ENCODE measurements around the gene GPC5.

GPC5 gene

GRCh38 chr13:92317066-92317465 is 918.6 kb downstream of the GPC5 start:
- Histone ChIP-seq H3K36me3 (ENCODE audit: control insufficient read depth in 1 of 2, insufficient read depth in 2 of 2, low read length in 2 of 2) (no peaks in the 10 kb centered on the region), H3K9me3 (ENCODE audit: control insufficient read depth in 1 of 2, low read length in 2 of 2) (no peaks in the 10 kb centered on the region), H3K4me1 (ENCODE audit: control insufficient read depth in 1 of 2, insufficient read depth in 2 of 2, low read length in 2 of 2) (no peaks in the 10 kb centered on the region), H3K27me3 (ENCODE audit: low read depth, low read length) (no peaks in the 10 kb centered on the region), H3K27ac (ENCODE audit: low read length) (no peak overlapping the region), H3K4me3 (ENCODE audit: low read depth in 1 of 2, low read length in 2 of 2) (no peak overlapping the region)

- Histone ChIP-seq H3K27me3 (ENCODE audit: low read depth, low read length) (no peaks in the 10 kb centered on the region), H3K27ac (ENCODE audit: low read length) (no peak overlapping the region), H3K4me1 (ENCODE audit: control insufficient read depth in 1 of 2, insufficient read depth in 2 of 2, low read length in 2 of 2) (no peaks in the 10 kb centered on the region), H3K9me3 (ENCODE audit: control insufficient read depth in 1 of 2, low read length in 2 of 2) (no peaks in the 10 kb centered on the region), H3K4me3 (ENCODE audit: low read depth in 1 of 2, low read length in 2 of 2) (no peak overlapping the region), H3K36me3 (ENCODE audit: control insufficient read depth in 1 of 2, insufficient read depth in 2 of 2, low read length in 2 of 2) (no peaks in the 10 kb centered on the region)
Observed at GRCh38 chr13:92320323-92320722, 921.9 kb downstream of the GPC5 start.

GRCh38 chr13:92321174-92321573 is 922.8 kb downstream of the GPC5 start:
- Histone ChIP-seq H3K4me3 (ENCODE audit: low read depth in 1 of 2, low read length in 2 of 2) (no peak overlapping the region), H3K9me3 (ENCODE audit: control insufficient read depth in 1 of 2, low read length in 2 of 2) (no peaks in the 10 kb centered on the region), H3K27ac (ENCODE audit: low read length) (no peak overlapping the region), H3K4me1 (ENCODE audit: control insufficient read depth in 1 of 2, insufficient read depth in 2 of 2, low read length in 2 of 2) (no peaks in the 10 kb centered on the region), H3K36me3 (ENCODE audit: control insufficient read depth in 1 of 2, insufficient read depth in 2 of 2, low read length in 2 of 2) (no peaks in the 10 kb centered on the region), H3K27me3 (ENCODE audit: low read depth, low read length) (no peaks in the 10 kb centered on the region)

- no peaks in the 10 kb centered on the region for H3K36me3 ChIP-seq (ENCODE audit: control insufficient read depth in 1 of 2, insufficient read depth in 2 of 2, low read length in 2 of 2)
- H3K4me3 ChIP-seq (ENCODE audit: low read depth in 1 of 2, low read length in 2 of 2): no peak overlapping the region
- no peak overlapping the region for H3K27ac ChIP-seq (ENCODE audit: low read length)
- no peaks in the 10 kb centered on the region for H3K9me3 ChIP-seq (ENCODE audit: control insufficient read depth in 1 of 2, low read length in 2 of 2)
- H3K4me1 ChIP-seq (ENCODE audit: control insufficient read depth in 1 of 2, insufficient read depth in 2 of 2, low read length in 2 of 2): no peaks in the 10 kb centered on the region
- H3K27me3 ChIP-seq (ENCODE audit: low read depth, low read length): no peaks in the 10 kb centered on the region
Observed at GRCh38 chr13:92345627-92346026, 947.2 kb downstream of the GPC5 start.

- Histone ChIP-seq H3K27ac (ENCODE audit: low read length) (no peak overlapping the region), H3K4me3 (ENCODE audit: low read depth in 1 of 2, low read length in 2 of 2) (no peak overlapping the region), H3K27me3 (ENCODE audit: low read depth, low read length) (no peaks in the 10 kb centered on the region), H3K9me3 (ENCODE audit: control insufficient read depth in 1 of 2, low read length in 2 of 2) (no peaks in the 10 kb centered on the region), H3K4me1 (ENCODE audit: control insufficient read depth in 1 of 2, insufficient read depth in 2 of 2, low read length in 2 of 2) (no peaks in the 10 kb centered on the region), H3K36me3 (ENCODE audit: control insufficient read depth in 1 of 2, insufficient read depth in 2 of 2, low read length in 2 of 2) (no peaks in the 10 kb centered on the region)
Observed at GRCh38 chr13:92346046-92346445, 947.6 kb downstream of the GPC5 start.

- Histone ChIP-seq H3K9me3 (ENCODE audit: control insufficient read depth in 1 of 2, low read length in 2 of 2) (no peaks in the 10 kb centered on the region), H3K27me3 (ENCODE audit: low read depth, low read length) (no peaks in the 10 kb centered on the region), H3K36me3 (ENCODE audit: control insufficient read depth in 1 of 2, insufficient read depth in 2 of 2, low read length in 2 of 2) (no peaks in the 10 kb centered on the region), H3K4me1 (ENCODE audit: control insufficient read depth in 1 of 2, insufficient read depth in 2 of 2, low read length in 2 of 2) (no peaks in the 10 kb centered on the region), H3K27ac (ENCODE audit: low read length) (no peak overlapping the region), H3K4me3 (ENCODE audit: low read depth in 1 of 2, low read length in 2 of 2) (no peak overlapping the region)
Observed at GRCh38 chr13:92354583-92354982, 956.2 kb downstream of the GPC5 start.

GRCh38 chr13:92355213-92355612 is 956.8 kb downstream of the GPC5 start:
- Histone ChIP-seq H3K4me1 (ENCODE audit: control insufficient read depth in 1 of 2, insufficient read depth in 2 of 2, low read length in 2 of 2) (no peaks in the 10 kb centered on the region), H3K27ac (ENCODE audit: low read length) (no peak overlapping the region), H3K4me3 (ENCODE audit: low read depth in 1 of 2, low read length in 2 of 2) (no peak overlapping the region), H3K27me3 (ENCODE audit: low read depth, low read length) (no peaks in the 10 kb centered on the region), H3K36me3 (ENCODE audit: control insufficient read depth in 1 of 2, insufficient read depth in 2 of 2, low read length in 2 of 2) (no peaks in the 10 kb centered on the region), H3K9me3 (ENCODE audit: control insufficient read depth in 1 of 2, low read length in 2 of 2) (no peaks in the 10 kb centered on the region)

GRCh38 chr13:92362717-92363116 is 964.3 kb downstream of the GPC5 start:
- Histone ChIP-seq H3K9me3 (ENCODE audit: control insufficient read depth in 1 of 2, low read length in 2 of 2) (peaks cover 0 to 3% of the 10 kb centered on the region in 2 donors), H3K27me3 (ENCODE audit: low read depth, low read length) (no peaks in the 10 kb centered on the region), H3K4me3 (ENCODE audit: low read depth in 1 of 2, low read length in 2 of 2) (no peak overlapping the region), H3K4me1 (ENCODE audit: control insufficient read depth in 1 of 2, insufficient read depth in 2 of 2, low read length in 2 of 2) (no peaks in the 10 kb centered on the region), H3K36me3 (ENCODE audit: control insufficient read depth in 1 of 2, insufficient read depth in 2 of 2, low read length in 2 of 2) (no peaks in the 10 kb centered on the region), H3K27ac (ENCODE audit: low read length) (no peak overlapping the region)

- Histone ChIP-seq H3K9me3 (ENCODE audit: control insufficient read depth in 1 of 2, low read length in 2 of 2) (peaks cover 0 to 3% of the 10 kb centered on the region in 2 donors), H3K36me3 (ENCODE audit: control insufficient read depth in 1 of 2, insufficient read depth in 2 of 2, low read length in 2 of 2) (no peaks in the 10 kb centered on the region), H3K4me1 (ENCODE audit: control insufficient read depth in 1 of 2, insufficient read depth in 2 of 2, low read length in 2 of 2) (no peaks in the 10 kb centered on the region), H3K27ac (ENCODE audit: low read length) (no peak overlapping the region), H3K4me3 (ENCODE audit: low read depth in 1 of 2, low read length in 2 of 2) (no peak overlapping the region), H3K27me3 (ENCODE audit: low read depth, low read length) (no peaks in the 10 kb centered on the region)
Observed at GRCh38 chr13:92365904-92366303, 967.5 kb downstream of the GPC5 start.

- Histone ChIP-seq H3K9me3 (ENCODE audit: control insufficient read depth in 1 of 2, low read length in 2 of 2) (no peaks in the 10 kb centered on the region), H3K4me1 (ENCODE audit: control insufficient read depth in 1 of 2, insufficient read depth in 2 of 2, low read length in 2 of 2) (no peaks in the 10 kb centered on the region), H3K36me3 (ENCODE audit: control insufficient read depth in 1 of 2, insufficient read depth in 2 of 2, low read length in 2 of 2) (no peaks in the 10 kb centered on the region), H3K4me3 (ENCODE audit: low read depth in 1 of 2, low read length in 2 of 2) (no peak overlapping the region), H3K27me3 (ENCODE audit: low read depth, low read length) (no peaks in the 10 kb centered on the region), H3K27ac (ENCODE audit: low read length) (no peak overlapping the region)
Observed at GRCh38 chr13:92377396-92377795, 979.0 kb downstream of the GPC5 start.

- no peaks in the 10 kb centered on the region for H3K4me1 ChIP-seq (ENCODE audit: control insufficient read depth in 1 of 2, insufficient read depth in 2 of 2, low read length in 2 of 2)
- no peak overlapping the region for H3K4me3 ChIP-seq (ENCODE audit: low read depth in 1 of 2, low read length in 2 of 2)
- no peaks in the 10 kb centered on the region for H3K27me3 ChIP-seq (ENCODE audit: low read depth, low read length)
- H3K27ac ChIP-seq (ENCODE audit: low read length): no peak overlapping the region
- H3K36me3 ChIP-seq (ENCODE audit: control insufficient read depth in 1 of 2, insufficient read depth in 2 of 2, low read length in 2 of 2): no peaks in the 10 kb centered on the region
- no peaks in the 10 kb centered on the region for H3K9me3 ChIP-seq (ENCODE audit: control insufficient read depth in 1 of 2, low read length in 2 of 2)
Observed at GRCh38 chr13:92379371-92379770, 981.0 kb downstream of the GPC5 start.

- no peaks in the 10 kb centered on the region for H3K27me3 ChIP-seq (ENCODE audit: low read depth, low read length)
- no peaks in the 10 kb centered on the region for H3K4me1 ChIP-seq (ENCODE audit: control insufficient read depth in 1 of 2, insufficient read depth in 2 of 2, low read length in 2 of 2)
- no peaks in the 10 kb centered on the region for H3K9me3 ChIP-seq (ENCODE audit: control insufficient read depth in 1 of 2, low read length in 2 of 2)
- H3K27ac ChIP-seq (ENCODE audit: low read length): no peak overlapping the region
- H3K4me3 ChIP-seq (ENCODE audit: low read depth in 1 of 2, low read length in 2 of 2): no peak overlapping the region
- no peaks in the 10 kb centered on the region for H3K36me3 ChIP-seq (ENCODE audit: control insufficient read depth in 1 of 2, insufficient read depth in 2 of 2, low read length in 2 of 2)
Observed at GRCh38 chr13:92384410-92384809, 986.0 kb downstream of the GPC5 start.
